GM23338 (cell line): ENCODE measurements around the gene CDC42BPB. TPM values are rescaled to one million over a fixed set of nuclear protein-coding genes. Genes with fewer than 3 reads are reported as not detected.

Experiments used
- ATAC-seq: fragments of 200-7000 bp; cut with Tn5 transposase; 3 replicates; pipeline ENCODE4 v1.9.1; 2020
- DNase-seq: peaks from one replicate; pipeline ENCODE4 v3.0.0-alpha.2; 2015; ENCODE audit warnings: low spot score
- H2AFZ ChIP-seq: fragments of 200-600 bp; sonication (generic); 2 replicates; pipeline ENCODE4 v1.8.0; 2016; ENCODE audit warnings: antibody characterized with exemption, mild to moderate bottlenecking, moderate library complexity
- H3F3A ChIP-seq: fragments of 200-600 bp; sonication (generic); replicated peaks from 2 replicates; pipeline ENCODE4 v1.8.0; 2017; ENCODE audit warnings: antibody characterized with exemption, mixed run types, low read depth
- H3K27ac ChIP-seq: fragments of 200-600 bp; sonication (generic); 2 replicates; pipeline ENCODE4 v1.6.1; 2016; ENCODE audit warnings: low read depth
- H3K27me3 ChIP-seq: fragments of 200-600 bp; sonication (generic); 2 replicates; pipeline ENCODE4 v1.8.0; 2016; ENCODE audit warnings: mild to moderate bottlenecking, mixed run types, moderate library complexity; ENCODE audit not compliant: insufficient read depth
- H3K36me3 ChIP-seq: fragments of 200-600 bp; sonication (generic); 2 replicates; pipeline ENCODE4 v1.8.0; 2016; ENCODE audit warnings: mild to moderate bottlenecking; ENCODE audit not compliant: insufficient read depth
- H3K4me1 ChIP-seq: fragments of 200-600 bp; sonication (generic); 2 replicates; pipeline ENCODE4 v1.8.0; 2016; ENCODE audit warnings: mild to moderate bottlenecking, moderate library complexity; ENCODE audit not compliant: insufficient read depth
- H3K4me2 ChIP-seq: fragments of 200-600 bp; sonication (generic); 2 replicates; pipeline ENCODE4 v1.7.1; 2017; ENCODE audit warnings: mixed run types
- H3K4me3 ChIP-seq: fragments of 200-600 bp; sonication (generic); 2 replicates; pipeline ENCODE4 v1.6.1; 2016; ENCODE audit warnings: mixed run types
- H3K79me2 ChIP-seq: fragments of 200-600 bp; sonication (generic); replicated peaks from 2 replicates; pipeline ENCODE4 v1.8.0; 2017; ENCODE audit warnings: mild to moderate bottlenecking; ENCODE audit not compliant: insufficient read depth
- H3K9me2 ChIP-seq: fragments of 200-600 bp; sonication (generic); 2 replicates; pipeline ENCODE4 v1.8.0; 2017; ENCODE audit not compliant: insufficient read depth
- H4K20me1 ChIP-seq: fragments of 200-600 bp; sonication (generic); replicated peaks from 2 replicates; pipeline ENCODE4 v1.8.0; 2017; ENCODE audit warnings: mild to moderate bottlenecking; ENCODE audit not compliant: insufficient read depth
- H3K27ac Mint-ChIP-seq: 2 replicates; pipeline ENCODE4 v1.8.0; 2020; ENCODE audit warnings: inconsistent platforms, mild to moderate bottlenecking, moderate library complexity, mixed read lengths
- H3K27me3 Mint-ChIP-seq: 3 replicates; pipeline ENCODE4 v1.8.0; 2022; ENCODE audit warnings: low read depth, mild to moderate bottlenecking, moderate library complexity, mixed read lengths, inconsistent platforms; ENCODE audit not compliant: insufficient read depth, poor library complexity
- H3K36me3 Mint-ChIP-seq: 3 replicates; pipeline ENCODE4 v1.8.0; 2021; ENCODE audit warnings: low read depth, mild to moderate bottlenecking, inconsistent platforms, moderate library complexity, mixed read lengths
- H3K4me1 Mint-ChIP-seq: 3 replicates; pipeline ENCODE4 v1.8.0; 2020; ENCODE audit warnings: mild to moderate bottlenecking, inconsistent platforms, mixed read lengths
- H3K4me3 Mint-ChIP-seq: 3 replicates; pipeline ENCODE4 v1.8.0; 2021; ENCODE audit warnings: moderate library complexity, mild to moderate bottlenecking, inconsistent platforms, mixed read lengths
- H3K9me3 Mint-ChIP-seq: 3 replicates; pipeline ENCODE4 v1.8.0; 2020; ENCODE audit warnings: moderate library complexity, mild to moderate bottlenecking, inconsistent platforms, mixed read lengths
- CREB1 ChIP-seq: fragments of 250-450 bp; sonication (Bioruptor Pico); IDR thresholded peaks from 2 replicates; pipeline ENCODE4 v1.5.0; 2020; ENCODE audit warnings: low read depth, mild to moderate bottlenecking, moderate library complexity
- CTCF ChIP-seq, 2 experiments: fragments of 200-600 bp in 1 of 2; sonication (generic) in 1 of 2; conservative IDR thresholded peaks; 2 replicates each; pipeline versions ENCODE4 v1.5.1 to v1.6.1; 2016 to 2017; ENCODE audit warnings: antibody characterized with exemption in 2 of 2, low read depth in 2 of 2, mild to moderate bottlenecking in 2 of 2, moderate library complexity in 1 of 2
- ETS1 ChIP-seq: IDR thresholded peaks from 2 replicates; pipeline ENCODE4 v1.6.1; 2016; ENCODE audit warnings: antibody characterized with exemption
- EZH2 ChIP-seq: fragments of 200-600 bp; sonication (generic); IDR thresholded peaks from one replicate; pipeline ENCODE4 v1.8.0; 2017; ENCODE audit warnings: antibody characterized with exemption, mild to moderate bottlenecking, low read depth; ENCODE audit not compliant: unreplicated experiment
- EZH2phosphoT487 ChIP-seq: fragments of 200-600 bp; sonication (generic); IDR thresholded peaks from one replicate; pipeline ENCODE4 v1.8.1; 2018; ENCODE audit warnings: antibody characterized with exemption; ENCODE audit not compliant: unreplicated experiment
- JUNB ChIP-seq: IDR thresholded peaks from one replicate; pipeline ENCODE4 v1.6.1; 2016; ENCODE audit warnings: antibody characterized with exemption; ENCODE audit not compliant: unreplicated experiment
- NANOG ChIP-seq: IDR thresholded peaks from 2 replicates; pipeline ENCODE4 v1.6.1; 2016; ENCODE audit warnings: antibody characterized with exemption, borderline replicate concordance
- POLR2AphosphoS5 ChIP-seq: IDR thresholded peaks from 2 replicates; pipeline ENCODE4 v1.6.1; 2016; ENCODE audit warnings: antibody characterized with exemption, low read depth
- REST ChIP-seq: IDR thresholded peaks from one replicate; pipeline ENCODE4 v1.6.1; 2018; ENCODE audit warnings: antibody characterized with exemption; ENCODE audit not compliant: unreplicated experiment
- STAT1 ChIP-seq: IDR thresholded peaks from one replicate; pipeline ENCODE4 v1.6.1; 2016; ENCODE audit warnings: antibody characterized with exemption; ENCODE audit not compliant: unreplicated experiment
- ZNF114 ChIP-seq: fragments of 250-450 bp; sonication (Bioruptor Pico); IDR thresholded peaks from 2 replicates; pipeline ENCODE4 v1.5.0; 2020; ENCODE audit warnings: mild to moderate bottlenecking, moderate library complexity
- polyA plus RNA-seq: library from polyadenylated mRNA; unstranded; fragments of >200 nt; fragmentation: Nextera tagmentation; extraction: Ambion mirVana; gene quantifications from 2 replicates; pipeline ENCODE4 v1.2.1, GENCODE V29; 2016
- total RNA-seq: library from RNA; depleted of rRNA; stranded (reverse); fragments of >200 nt; shearing (Covaris generic); gene quantifications from 2 replicates; pipeline ENCODE4 v1.2.3, GENCODE V29; 2014

Gene CDC42BPB
- total and polyA plus RNA-seq, 2 experiments from 2014 or later = 12.3 to 127 TPM

DNA sequence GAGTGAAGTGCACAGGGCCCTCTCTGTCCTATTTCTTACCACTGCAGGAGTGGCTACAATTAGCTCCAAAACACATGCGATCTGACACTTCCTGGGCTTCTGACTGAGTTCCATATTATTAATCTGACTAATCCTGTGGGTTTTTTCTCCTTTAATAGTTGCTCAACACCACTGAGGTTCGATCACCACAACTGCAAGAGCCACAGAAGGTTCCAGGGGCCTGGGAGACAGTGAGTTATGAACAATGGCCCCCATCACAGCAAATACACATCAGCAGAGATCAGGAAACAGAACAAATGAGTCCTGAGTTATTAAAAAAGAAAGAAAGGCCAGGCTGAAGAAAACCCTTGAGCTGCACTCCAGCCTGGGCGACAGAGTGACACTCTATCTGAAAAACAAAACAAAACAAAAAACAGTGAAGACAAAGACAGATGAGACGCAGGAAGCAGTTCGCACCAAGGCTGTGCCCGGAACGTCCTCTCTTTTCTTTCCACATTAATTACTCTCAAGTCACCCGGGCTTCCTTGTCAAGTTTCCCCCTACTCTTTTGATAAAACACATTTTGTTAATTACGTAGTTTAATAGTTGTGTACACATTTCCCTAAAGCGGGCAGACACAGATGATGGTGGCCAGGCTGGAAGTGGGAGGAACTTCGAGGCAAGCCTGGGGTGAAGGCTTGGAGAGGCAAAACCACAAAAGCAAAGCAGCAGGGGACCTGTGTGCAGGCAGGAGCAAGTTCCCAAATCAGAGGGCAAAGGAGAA, 42.7 kb downstream of the CDC42BPB start (continued):
- TF ChIP-seq POLR2AphosphoS5 = no peak
- no peak for TF ChIP-seq ETS1
- no peak for TF ChIP-seq JUNB
- no peak for TF ChIP-seq ZNF114 (CRISPR knock-in tag)
- TF ChIP-seq CREB1 (CRISPR knock-in tag) = no peak
- TF ChIP-seq EZH2 = no peak
- no peak for TF ChIP-seq NANOG

DNA sequence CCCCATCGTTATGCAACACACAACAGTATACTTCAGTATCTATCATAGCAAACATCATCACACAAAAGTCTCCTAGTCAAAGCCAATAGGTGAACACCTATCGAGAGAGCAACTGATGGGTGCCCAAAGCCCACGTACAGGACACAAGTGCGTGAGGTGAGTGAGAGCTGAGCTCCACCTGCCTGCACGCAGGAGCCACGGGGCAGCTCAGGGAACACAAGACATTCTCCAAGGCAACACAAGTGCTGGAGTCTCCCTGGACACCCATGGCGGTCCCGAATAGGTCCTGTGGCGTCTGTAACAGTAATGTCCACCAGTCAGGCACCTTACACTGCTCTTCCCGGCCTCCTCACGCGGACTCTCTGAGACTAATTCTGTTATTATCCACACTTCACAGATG, 44.3 kb downstream of the CDC42BPB start:
- Mint-ChIP-seq H3K4me1 (peaks cover 15% of the 10 kb centered on the region), H3K9me3 (no peaks in the 10 kb centered on the region), H3K27ac (peak overlapping the region; percentile 38; the same call in 1 of the 2 replicates), H3K27me3 (peaks cover 8% of the 10 kb centered on the region), H3K36me3 (peaks cover 20% of the 10 kb centered on the region), H3K4me3 (no peak overlapping the region)
- H2AFZ ChIP-seq = no peak overlapping the region
- H3K36me3 ChIP-seq = no peaks in the 10 kb centered on the region; the same call in 1 of the 2 replicates
- H3K4me2 ChIP-seq = no peak overlapping the region
- no peak overlapping the region for H3K27ac ChIP-seq
- no peak for DNase-seq
- no peaks in the 10 kb centered on the region for H3F3A ChIP-seq
- H3K4me1 ChIP-seq = peaks cover 10% of the 10 kb centered on the region
- H4K20me1 ChIP-seq = peaks cover 49% of the 10 kb centered on the region
- no peaks in the 10 kb centered on the region for H3K9me2 ChIP-seq
- peaks cover 60% of the 10 kb centered on the region for H3K79me2 ChIP-seq
- H3K27me3 ChIP-seq = no peaks in the 10 kb centered on the region
- ATAC-seq = no peak
- no peak overlapping the region for H3K4me3 ChIP-seq
- TF ChIP-seq EZH2phosphoT487 (no peak), EZH2 (no peak), REST (no peak), CTCF (conservative IDR thresholded peaks at IDR 0.05; ENCODE audit: low read depth in 2 of 2) (no peak), ZNF114 (CRISPR knock-in tag) (no peak), ETS1 (no peak), STAT1 (no peak), POLR2AphosphoS5 (no peak)
